Skeletal muscle tissue (tissue), 4 donors: Measurements from ENCODE around the gene PLEK2. TPM values are rescaled to one million over a fixed set of nuclear protein-coding genes. Genes with fewer than 3 reads are reported as not detected.
"Not testable (repeated sequence)": the region's sequence is repeated elsewhere in the genome, so short reads cannot be mapped to it uniquely, and the experiment has no call there.

Experiments used
- H3K27ac ChIP-seq: one replicate; pipeline ENCODE4 v1.7.0; 2013; ENCODE audit warnings: mild to moderate bottlenecking, low read depth, low read length, inconsistent platforms
- H3K27me3 ChIP-seq, 3 donors: one replicate each; pipeline ENCODE4 v1.7.0; 2013; ENCODE audit warnings: low read length in 3 of 3; ENCODE audit not compliant: control insufficient read depth in 3 of 3, insufficient read depth in 3 of 3
- H3K36me3 ChIP-seq, 3 donors: one replicate each; pipeline ENCODE4 v1.7.0; 2013; ENCODE audit warnings: low read length in 3 of 3; ENCODE audit not compliant: control insufficient read depth in 3 of 3, insufficient read depth in 3 of 3
- H3K4me1 ChIP-seq, 3 donors: one replicate each; pipeline ENCODE4 v1.7.0; 2013; ENCODE audit warnings: low read length in 3 of 3, mild to moderate bottlenecking in 3 of 3; ENCODE audit not compliant: control insufficient read depth in 3 of 3, insufficient read depth in 3 of 3
- H3K4me3 ChIP-seq, 3 donors: one replicate each; pipeline ENCODE4 v1.7.0; 2013; ENCODE audit warnings: low read length in 3 of 3
- H3K9ac ChIP-seq, 3 donors: one replicate each; pipeline ENCODE4 v1.7.0; 2013; ENCODE audit warnings: low read length in 3 of 3, mild to moderate bottlenecking in 3 of 3, moderate library complexity in 2 of 3, low read depth in 1 of 3
- H3K9me3 ChIP-seq, 3 donors: one replicate each; pipeline ENCODE4 v1.7.0; 2013; ENCODE audit warnings: low read length in 3 of 3; ENCODE audit not compliant: control insufficient read depth in 3 of 3
- total RNA-seq: library from RNA; depleted of rRNA; stranded (reverse); fragments of >200 nt; gene quantifications from one replicate; pipeline ENCODE4 v1.2.3, GENCODE V29; 2014
- donor health status: Osteomylitis.

PLEK2 gene
- total RNA-seq, 1 donor from 2014 or later: 3.7 TPM

DNA sequence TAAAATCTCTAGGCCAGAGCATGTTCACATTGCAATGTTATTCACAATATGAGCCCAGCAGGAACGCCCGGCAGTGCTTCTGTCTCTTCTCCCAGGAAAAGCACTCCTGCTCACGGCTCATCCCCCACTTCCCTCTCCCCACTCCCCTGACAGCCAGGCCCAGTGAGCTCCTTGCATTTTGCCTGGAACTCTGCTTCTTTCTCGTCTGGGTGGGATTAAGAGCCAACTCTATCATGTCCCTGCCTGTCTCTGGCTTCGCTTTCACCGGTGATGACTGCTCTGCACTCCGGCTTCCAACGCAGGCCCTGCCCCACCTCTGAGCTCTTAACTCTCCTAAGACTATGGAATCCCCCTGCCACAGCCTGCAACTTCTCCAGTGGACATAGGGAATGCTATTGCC is 2.5 kb downstream of the PLEK2 start:
- peaks cover 15 to 24% (median 22%) of the 10 kb centered on the region in 3 donors for H3K27me3 ChIP-seq
- no peak overlapping the region for H3K27ac ChIP-seq
- peaks cover 6 to 8% (median 7%) of the 10 kb centered on the region in 3 donors for H3K4me1 ChIP-seq
- H3K9ac ChIP-seq: no peak overlapping the region
- no peak overlapping the region for H3K4me3 ChIP-seq
- H3K9me3 ChIP-seq: no peaks in the 10 kb centered on the region
- H3K36me3 ChIP-seq: no peaks in the 10 kb centered on the region

DNA sequence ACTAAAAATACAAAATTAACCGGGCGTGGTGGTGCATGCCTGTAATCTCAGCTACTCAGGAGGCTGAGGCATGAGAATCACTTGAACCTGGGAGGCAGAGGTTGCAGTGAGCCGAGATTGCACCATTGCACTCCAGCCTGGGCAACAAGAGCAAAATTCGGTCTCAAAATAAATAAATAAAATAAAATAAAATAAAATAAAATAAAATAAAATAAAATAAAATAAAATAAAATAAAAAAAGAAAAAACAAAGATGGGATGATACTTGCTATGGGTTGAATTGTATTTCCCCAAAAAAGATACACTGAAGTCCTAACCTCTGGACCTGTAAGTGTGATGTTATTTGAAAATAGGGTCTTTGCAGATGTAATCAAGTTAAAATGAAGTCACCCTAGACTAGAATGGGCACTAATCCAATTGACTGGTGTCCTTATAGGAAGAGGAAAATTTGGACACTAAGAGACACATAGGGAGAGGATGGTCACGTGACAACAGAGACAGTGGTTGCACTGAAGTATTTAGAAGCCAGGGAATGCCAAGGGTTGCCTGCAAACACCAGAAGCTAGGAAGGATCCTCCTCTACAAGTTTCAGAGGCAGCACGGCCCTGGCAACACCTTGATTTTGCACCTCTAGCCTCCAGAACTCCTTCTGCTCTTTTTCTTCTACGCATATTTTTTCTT is 3.7 kb downstream of the PLEK2 start:
- H3K27ac ChIP-seq, H3K4me3 ChIP-seq: not testable (repeated sequence)

DNA sequence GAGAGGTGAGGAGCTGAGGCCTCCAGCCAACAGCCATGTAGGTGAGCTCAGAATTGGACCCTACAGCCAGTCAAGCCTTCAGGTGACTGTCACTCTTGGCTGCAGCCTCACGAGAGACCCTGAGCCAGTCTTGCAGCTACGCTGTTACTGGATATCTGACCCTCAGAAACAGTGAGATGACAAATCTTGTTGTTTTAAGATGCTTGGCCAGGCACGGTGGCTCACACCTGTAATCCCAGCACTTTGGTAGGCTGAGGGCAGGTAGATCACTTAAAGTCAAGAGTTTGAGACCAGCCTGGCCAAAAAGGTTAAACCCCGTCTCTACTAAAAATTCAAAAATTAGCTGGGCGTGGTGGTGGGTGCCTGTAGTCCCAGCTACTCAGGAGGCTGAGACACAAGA is 6.2 kb downstream of the PLEK2 start:
- no peaks in the 10 kb centered on the region for H3K9me3 ChIP-seq
- no peak overlapping the region for H3K4me3 ChIP-seq
- no peaks in the 10 kb centered on the region for H3K4me1 ChIP-seq
- no peaks in the 10 kb centered on the region for H3K36me3 ChIP-seq
- peaks cover 0 to 6% (median 2%) of the 10 kb centered on the region in 3 donors for H3K27me3 ChIP-seq
- no peak overlapping the region for H3K9ac ChIP-seq
- no peak overlapping the region for H3K27ac ChIP-seq

More for the DNA sequence above, 3.7 kb downstream of the PLEK2 start:
- H3K9ac ChIP-seq, H3K4me1 ChIP-seq, H3K9me3 ChIP-seq, H3K36me3 ChIP-seq: not testable (repeated sequence)
- peaks cover 15 to 24% (median 16%) of the 10 kb centered on the region in 3 donors for H3K27me3 ChIP-seq

DNA sequence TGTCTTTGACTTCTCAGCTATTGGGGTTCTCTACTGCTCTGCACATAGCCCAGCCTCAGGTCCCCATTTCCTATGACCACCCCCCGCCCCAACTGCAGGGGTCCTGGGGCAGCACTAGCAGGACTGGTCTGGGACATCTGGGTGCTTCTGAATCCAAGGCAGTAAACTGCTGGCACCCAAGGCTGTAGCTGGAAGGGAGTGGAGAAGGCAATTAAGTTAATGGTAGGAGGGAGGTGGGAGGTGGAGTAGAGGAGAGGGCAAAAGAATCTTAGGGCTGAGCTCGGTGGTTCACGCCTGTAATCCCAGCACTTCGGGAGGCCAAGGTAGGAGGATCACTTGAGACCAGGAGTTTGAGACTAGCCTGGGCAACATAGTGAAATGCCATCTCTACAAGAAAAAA is 11.5 kb downstream of the PLEK2 start:
- Histone ChIP-seq H3K4me1 (no peaks in the 10 kb centered on the region), H3K9ac (no peak overlapping the region), H3K36me3 (no peaks in the 10 kb centered on the region), H3K27ac (no peak overlapping the region), H3K27me3 (no peaks in the 10 kb centered on the region), H3K4me3 (no peak overlapping the region), H3K9me3 (no peaks in the 10 kb centered on the region)

DNA sequence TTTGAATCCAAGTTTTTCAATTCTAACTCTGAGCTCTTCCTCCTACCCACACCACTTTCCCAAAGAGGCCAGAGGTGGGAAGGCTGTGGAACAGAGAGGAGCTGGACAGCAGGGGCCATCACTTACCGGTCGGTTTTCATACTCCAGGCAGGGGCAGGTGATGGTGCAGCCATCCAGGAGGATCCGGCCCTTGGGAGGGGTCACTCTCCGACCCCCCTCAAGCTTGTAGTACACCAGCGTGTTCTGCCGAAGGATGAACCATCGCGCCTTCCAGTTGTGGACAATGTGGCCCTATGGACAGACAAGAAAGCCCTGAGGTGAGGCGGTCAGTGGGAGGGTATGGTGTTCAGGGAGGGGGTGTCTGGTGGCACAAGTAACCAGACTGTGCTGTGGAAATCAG is 14.4 kb downstream of the PLEK2 start:
- H3K4me1 ChIP-seq: no peaks in the 10 kb centered on the region
- H3K36me3 ChIP-seq: no peaks in the 10 kb centered on the region
- no peak overlapping the region for H3K4me3 ChIP-seq
- no peak overlapping the region for H3K27ac ChIP-seq
- H3K9ac ChIP-seq: no peak overlapping the region
- H3K9me3 ChIP-seq: no peaks in the 10 kb centered on the region
- no peaks in the 10 kb centered on the region for H3K27me3 ChIP-seq

DNA sequence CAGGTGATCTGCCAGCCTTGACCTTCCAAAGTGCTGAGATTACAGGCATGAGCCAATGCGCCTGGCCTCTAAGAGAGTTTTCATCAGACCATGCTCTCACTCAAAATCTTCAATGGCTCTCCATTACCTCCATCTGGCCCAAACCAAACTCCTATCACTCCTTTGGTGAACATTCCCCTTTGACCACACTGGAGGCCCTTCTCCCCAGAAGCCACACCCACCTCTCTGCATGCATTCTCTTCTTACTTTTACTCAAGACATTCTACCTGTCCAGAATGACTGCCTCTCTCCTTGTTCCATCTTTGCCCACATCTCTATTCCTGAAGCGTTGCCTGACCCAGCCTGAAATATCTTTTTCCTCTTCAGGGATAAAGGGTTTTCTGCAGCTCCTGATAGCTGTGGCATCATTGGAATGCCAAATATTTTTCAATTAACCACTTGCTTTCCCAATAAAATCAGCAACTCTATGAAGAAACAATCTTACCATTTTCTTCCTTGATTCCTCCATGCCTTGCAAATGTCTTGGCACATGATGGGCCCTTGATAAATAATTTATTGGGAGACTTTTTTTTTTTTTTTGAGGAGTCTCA is 15.5 kb downstream of the PLEK2 start:
- Histone ChIP-seq H3K9ac (no peak overlapping the region), H3K27ac (no peak overlapping the region), H3K9me3 (no peaks in the 10 kb centered on the region), H3K27me3 (no peaks in the 10 kb centered on the region), H3K4me1 (no peaks in the 10 kb centered on the region), H3K4me3 (no peak overlapping the region), H3K36me3 (no peaks in the 10 kb centered on the region)

DNA sequence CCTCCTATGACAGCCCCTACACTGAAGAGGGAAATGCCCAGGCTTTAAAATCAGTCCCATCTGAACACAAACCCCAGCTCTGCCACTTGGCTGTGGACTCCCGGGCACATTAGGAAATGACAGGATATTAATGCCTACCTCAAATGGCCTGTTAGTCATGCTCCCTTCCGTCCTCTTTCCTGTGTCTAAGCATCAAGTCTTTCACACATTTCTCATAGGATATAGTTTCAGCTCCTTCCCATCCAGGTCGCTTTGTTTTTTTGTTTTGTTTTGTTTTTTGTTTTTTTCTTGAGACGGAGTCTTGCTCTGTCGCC is 16.1 kb downstream of the PLEK2 start:
- H3K4me3 ChIP-seq: no peak overlapping the region
- H3K27ac ChIP-seq: no peak overlapping the region
- no peaks in the 10 kb centered on the region for H3K36me3 ChIP-seq
- no peak overlapping the region for H3K9ac ChIP-seq
- peaks cover 0 to 3% (median 3%) of the 10 kb centered on the region in 3 donors for H3K4me1 ChIP-seq
- no peaks in the 10 kb centered on the region for H3K27me3 ChIP-seq
- H3K9me3 ChIP-seq: no peaks in the 10 kb centered on the region

DNA sequence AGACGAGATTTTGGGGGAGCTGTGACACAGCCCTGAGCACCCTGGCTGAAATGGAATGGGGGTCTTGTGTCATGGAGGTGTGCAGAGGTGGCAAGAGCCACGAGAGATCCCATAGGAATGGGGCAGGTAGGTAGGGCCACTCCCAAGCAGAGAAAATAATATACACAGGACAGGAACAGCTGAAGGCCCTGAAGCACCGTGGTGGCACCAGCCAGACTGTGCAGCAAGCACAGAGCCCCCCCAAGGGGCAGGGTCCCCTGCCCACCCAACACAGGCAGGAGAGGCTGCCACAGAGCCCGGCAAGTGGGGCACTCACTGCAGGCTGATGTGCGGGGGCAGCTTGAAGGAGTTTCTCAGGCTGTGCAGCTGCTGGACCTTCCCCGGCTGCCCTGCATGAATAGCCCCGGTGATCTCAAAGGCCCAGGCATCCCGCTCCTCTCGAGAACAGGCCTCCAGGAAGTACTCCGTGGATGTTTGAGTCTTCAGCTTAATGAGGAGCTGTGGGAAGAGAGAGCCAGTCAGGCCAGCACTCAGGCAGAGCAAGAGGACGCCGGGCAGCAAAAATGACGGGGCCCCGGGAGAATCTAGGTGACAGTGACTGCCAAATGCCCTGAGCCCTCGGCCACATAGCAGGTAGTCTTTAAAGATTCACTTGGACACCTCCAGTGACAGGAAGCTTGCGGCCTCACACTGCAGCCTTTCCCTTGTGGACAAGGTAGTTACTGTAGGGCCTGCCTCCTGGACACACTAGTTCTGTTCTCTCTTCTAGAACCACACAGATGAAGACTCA is 16.7 kb downstream of the PLEK2 start:
- Histone ChIP-seq H3K4me1 (peaks cover 5 to 9% (median 8%) of the 10 kb centered on the region in 3 donors), H3K9ac (no peak overlapping the region), H3K36me3 (no peaks in the 10 kb centered on the region), H3K27ac (no peak overlapping the region), H3K4me3 (no peak overlapping the region), H3K9me3 (no peaks in the 10 kb centered on the region), H3K27me3 (no peaks in the 10 kb centered on the region)

DNA sequence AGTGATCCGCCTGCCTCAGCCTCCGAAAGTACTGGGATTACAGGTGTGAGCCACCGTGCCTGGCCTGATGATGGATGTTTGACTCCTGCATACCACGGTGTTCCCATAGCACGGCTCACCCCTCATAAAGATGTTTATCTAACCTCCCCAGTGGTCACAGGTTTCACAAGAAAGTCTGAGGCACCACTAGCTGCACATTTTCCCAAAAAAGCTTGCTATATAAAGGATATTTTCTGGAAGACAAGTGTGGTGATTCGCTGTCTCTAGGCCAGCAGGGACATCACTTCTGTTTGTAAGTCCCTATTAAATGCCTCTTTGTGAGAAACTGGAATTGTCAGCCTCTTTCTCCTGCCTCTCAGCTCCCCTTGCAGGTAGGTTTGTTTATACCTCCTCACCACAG is 18.3 kb downstream of the PLEK2 start:
- Histone ChIP-seq H3K27me3 (no peaks in the 10 kb centered on the region), H3K9ac (no peak overlapping the region), H3K4me1 (peaks cover 8 to 11% (median 10%) of the 10 kb centered on the region in 3 donors), H3K36me3 (no peaks in the 10 kb centered on the region), H3K9me3 (no peaks in the 10 kb centered on the region), H3K4me3 (no peak overlapping the region), H3K27ac (no peak overlapping the region)

DNA sequence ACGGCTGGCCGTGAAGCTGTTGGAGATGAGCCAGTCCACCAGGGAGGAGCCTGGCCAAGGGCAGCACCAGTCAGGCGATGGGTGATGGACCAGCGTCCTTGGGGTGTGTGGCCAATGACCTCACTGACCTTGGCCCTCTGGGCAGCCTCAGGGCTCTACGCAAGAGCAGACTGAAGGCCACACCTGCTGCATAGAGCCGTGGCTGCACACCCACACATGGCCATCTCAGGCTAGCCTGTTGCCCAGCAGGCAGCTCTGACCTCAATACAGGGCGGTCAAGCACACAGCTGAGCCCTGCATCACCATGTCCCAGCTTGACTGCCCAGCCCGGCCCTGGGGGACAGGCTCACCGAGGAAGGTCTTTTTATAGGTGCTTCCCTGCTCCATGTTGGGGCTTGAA is 19.2 kb downstream of the PLEK2 start:
- Histone ChIP-seq H3K9me3 (no peaks in the 10 kb centered on the region), H3K27ac (no peak overlapping the region), H3K27me3 (no peaks in the 10 kb centered on the region), H3K9ac (no peak overlapping the region), H3K4me3 (no peak overlapping the region), H3K36me3 (no peaks in the 10 kb centered on the region), H3K4me1 (peaks cover 8 to 11% (median 10%) of the 10 kb centered on the region in 3 donors)
